RCC 7860 (cell line): ENCODE data around the gene PSD2.

Source experiments
- DNase-seq: peaks from one replicate; pipeline ENCODE4 v3.0.0-alpha.2; 2015; ENCODE audit warnings: low spot score
- FAIRE-seq: peaks from 2 replicates; lab custom pipeline; 2012; peaks lifted over from hg19 to GRCh38; lab: Jason Lieb, UNC

The PSD2 gene

DNA sequence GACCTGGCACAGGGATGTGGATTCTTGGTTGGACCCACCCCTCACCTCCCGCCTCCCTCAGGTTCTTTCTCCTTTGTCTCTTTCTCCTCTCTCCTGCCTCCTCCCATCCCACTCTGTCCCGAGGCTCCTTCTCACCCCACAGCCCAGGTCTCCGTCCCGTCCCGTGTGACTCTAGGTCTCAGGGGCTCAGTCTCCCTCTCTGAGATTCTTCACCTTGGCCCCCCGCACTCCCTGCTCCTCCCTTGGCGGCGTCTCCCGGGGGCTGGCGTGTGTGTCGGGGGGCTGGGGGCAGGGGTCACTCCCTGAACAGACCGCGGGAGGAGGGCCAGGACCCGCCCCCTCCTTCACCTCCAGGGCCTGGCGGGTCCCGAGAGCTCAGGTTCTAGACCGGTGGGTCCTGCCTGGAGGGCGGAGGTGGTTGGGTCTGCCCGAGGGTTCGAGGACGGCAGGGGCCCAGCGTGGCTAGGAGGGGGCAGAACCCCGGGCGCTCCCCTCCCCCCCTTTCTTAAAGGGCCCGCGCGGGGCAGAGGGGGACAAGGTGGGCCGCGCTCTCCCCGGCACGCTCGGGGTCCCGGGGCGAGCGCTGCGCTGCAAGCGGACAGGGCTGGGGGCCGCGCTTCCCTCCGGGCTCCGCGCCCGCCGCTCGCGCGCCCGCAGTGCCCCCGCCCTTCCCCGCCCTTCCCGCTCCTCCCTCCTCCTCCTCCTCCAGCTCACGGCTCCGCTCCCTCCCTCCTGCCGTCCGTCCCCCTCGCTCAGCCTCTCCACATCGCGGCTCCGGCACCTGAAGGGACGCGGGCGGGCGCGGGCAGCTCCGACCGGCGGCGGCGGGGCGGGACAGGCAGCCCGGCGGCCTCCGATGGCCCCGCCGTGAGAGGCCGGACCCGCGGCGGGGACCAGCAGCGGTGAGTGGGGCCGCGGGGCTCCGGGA is at the start of gene PSD2:
TSS of gene PSD2 (plus strand) at position 735 of the 928 bp plus-strand sequence. CDS start 13,633 bp downstream, outside the sequence.
- DNase-seq (no peak), FAIRE-seq (no peak)

DNA sequence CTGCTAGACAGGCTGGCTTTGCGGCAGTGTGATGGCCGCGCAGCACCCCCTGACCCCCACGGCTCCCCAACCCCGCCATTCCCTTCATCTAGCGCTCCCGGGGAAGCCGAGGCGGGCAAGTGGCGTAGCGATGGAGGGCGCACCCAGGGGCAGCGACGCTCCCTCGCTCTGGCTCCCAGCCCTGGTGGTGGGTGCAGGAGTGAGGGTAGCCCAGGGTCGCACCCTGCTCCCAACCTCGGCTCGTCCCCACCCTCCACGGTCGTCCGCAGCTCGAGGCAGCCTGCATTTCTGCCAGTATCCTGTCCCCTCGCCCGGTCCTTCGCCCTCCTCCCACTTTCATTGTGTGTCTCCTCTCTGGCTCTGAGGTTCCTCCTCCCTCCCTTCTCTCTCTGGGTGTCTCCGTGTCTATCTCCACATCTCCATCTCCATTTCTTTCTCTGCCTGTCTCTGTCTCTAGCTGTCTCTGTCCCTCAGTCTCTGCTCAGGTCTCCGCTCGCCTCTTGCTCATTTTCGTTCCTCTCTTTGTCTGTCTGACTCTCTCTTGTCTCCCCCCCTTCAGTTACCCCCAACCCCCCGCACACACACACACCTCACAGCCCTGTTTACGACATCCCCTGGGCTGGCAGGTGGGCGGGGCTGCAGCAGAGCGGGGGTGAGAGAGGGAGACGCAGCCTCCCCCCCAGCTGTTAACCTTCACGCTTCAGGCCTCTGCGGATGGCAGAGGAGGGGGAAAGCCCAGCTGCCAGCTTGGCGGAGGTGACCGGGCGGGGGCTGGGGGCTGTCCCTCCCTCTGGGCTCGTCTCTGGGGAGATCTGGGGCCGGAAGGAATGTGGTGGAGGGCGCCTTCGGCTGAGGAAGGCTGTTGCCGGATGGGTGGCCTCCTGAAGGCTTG is 48.7 kb upstream of the PSD2 start:
- peak; percentile 73 for DNase-seq
- FAIRE-seq, result peak; percentile 62

- DNase-seq (peak; percentile 79), FAIRE-seq (peak; percentile 72)
Observed at GRCh38 chr5:139747583-139748504, 47.8 kb upstream of the PSD2 start.

- DNase-seq (no peak), FAIRE-seq (no peak)
Observed at GRCh38 chr5:139748505-139748826, 47.1 kb upstream of the PSD2 start.

- DNase-seq, result no peak
- no peak for FAIRE-seq
Observed at GRCh38 chr5:139749242-139749641, 46.4 kb upstream of the PSD2 start.

DNA sequence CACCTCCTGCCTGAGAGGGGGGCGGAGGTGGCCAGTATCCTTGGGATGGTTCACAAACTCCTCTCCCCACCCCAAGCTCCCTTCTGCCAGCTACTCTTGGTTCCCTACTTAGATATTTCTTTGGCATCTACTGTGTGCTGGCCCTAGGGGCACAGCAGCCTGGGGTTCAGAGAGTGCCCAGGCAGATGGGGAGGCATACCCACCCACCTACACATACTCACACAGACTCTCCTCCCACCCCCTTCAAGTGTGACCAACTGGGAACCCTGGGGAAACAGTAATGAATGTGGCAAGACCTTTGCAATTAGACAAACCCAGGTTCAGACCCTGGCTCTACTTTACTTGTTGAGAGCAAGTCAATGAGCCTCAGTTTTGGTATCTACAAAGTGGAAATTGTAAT is 44.4 kb upstream of the PSD2 start:
- DNase-seq (no peak), FAIRE-seq (no peak)

DNA sequence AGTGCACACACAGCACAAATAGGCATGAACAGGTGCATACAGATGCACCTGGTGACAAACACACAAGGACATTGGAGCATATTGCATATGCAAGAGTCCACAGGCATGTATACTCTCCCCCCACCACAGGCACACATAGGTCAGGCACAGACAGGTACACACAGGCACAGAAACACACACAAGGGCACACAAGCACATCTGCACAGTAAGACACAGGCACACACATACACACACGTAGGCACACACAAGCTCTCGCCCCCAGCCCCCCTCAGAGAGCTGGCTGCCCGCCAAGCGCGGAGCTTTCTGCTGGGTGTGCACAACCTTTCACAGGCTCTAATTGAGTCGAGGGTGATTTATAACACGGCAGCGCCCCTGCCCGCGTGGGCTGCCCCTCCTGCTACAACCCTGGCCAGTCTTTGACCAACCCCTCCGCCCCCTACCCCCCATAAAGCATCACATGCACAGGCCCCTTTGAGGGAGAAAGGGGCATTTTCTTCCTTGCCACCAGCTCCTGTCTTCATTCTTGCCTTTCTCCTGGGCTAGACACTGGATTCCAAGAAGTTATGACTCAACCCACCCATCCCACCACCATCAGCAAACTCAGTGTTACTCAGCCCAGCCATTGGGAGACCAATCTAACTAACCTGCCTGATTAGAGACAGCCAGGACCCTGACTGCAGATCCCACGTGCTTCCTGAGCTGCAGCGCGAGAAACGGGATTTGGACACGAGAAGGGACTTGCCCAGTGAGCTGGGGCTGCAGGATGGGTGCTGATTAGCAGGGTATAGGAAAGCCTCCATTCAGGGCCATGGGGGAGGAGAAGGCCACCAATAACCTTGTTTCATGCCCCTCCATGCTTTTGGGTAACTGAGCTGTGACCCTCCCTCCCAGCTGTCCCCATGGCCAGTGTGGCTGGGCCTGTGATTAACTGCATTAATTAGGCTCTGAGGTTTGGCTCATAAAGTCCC is 42.8 kb upstream of the PSD2 start:
- DNase-seq (peak; percentile 77), FAIRE-seq (peak; percentile 81)

DNA sequence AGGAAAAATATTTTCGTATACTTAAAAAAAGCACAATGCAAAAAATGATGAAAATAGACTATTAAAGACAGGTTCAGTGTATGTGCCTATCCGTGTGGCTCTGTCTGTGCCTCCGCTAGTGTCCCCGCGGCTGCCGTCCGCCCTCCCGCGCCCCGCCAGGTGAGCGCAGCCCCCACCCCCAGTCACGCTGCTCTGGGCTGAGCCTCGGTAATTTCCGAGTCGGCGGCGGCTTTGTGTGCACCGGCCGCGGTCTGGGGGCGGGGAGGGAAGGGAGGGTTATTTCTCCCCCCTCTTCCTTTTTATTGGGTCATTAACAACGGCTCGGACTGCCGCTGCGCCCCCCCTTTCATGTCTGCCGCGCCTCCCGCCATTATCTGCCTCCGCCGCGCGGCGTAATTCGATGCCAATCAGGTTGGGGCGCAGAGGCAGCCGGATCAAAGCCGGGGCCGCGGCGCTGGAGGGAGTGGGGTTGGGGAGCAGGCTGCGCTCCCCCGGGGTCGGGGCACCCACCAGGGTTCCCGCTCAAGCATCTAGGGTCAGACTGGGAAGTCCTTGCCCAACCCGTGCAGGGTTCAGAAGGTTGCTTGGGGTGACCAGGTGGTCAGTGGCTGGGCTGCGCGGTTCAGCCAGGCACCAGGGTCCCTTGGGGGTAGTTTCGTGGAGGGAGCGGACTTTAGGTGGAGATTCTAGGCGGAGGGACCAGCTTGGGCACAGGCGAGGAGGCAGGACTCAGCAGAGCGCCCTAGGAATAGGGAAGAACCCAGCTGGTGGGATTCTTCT is 39.5 kb upstream of the PSD2 start:
- no peak for FAIRE-seq
- DNase-seq, result no peak

- no peak for FAIRE-seq
- no peak for DNase-seq
Observed at GRCh38 chr5:139756971-139757370, 38.6 kb upstream of the PSD2 start.

- FAIRE-seq, result no peak
- no peak for DNase-seq
Observed at GRCh38 chr5:139757727-139758509, 37.7 kb upstream of the PSD2 start.

- DNase-seq (no peak), FAIRE-seq (no peak)
Observed at GRCh38 chr5:139758510-139759075, 37.0 kb upstream of the PSD2 start.

DNA sequence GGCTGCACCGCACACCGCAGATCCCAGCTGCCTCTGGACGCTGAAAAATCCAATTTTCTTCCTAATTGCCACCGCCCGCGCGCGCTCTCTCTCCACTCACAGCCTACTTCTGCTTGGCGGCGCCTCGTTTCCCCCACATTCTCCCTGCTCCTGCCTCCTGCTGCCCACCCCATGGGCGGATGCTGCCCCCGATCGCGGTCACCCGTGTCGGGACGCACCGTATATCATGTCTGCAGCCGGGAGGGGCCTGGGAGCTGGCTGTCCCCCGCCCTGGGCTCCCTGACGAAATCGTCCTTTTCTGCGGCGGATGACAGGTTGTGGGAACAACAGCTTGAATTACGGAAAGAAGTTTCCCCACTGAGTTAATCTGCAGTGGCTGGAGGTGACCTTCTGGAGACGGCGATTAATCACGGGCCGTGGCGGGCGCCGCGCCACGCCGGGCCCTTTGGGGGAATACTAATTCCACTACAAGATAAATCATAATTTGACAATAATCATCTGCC is 36.3 kb upstream of the PSD2 start:
- no peak for DNase-seq
- FAIRE-seq, result no peak

- DNase-seq (peak; percentile 85), FAIRE-seq (peak; percentile 96)
Observed at GRCh38 chr5:139760066-139761056, 35.2 kb upstream of the PSD2 start.

DNA sequence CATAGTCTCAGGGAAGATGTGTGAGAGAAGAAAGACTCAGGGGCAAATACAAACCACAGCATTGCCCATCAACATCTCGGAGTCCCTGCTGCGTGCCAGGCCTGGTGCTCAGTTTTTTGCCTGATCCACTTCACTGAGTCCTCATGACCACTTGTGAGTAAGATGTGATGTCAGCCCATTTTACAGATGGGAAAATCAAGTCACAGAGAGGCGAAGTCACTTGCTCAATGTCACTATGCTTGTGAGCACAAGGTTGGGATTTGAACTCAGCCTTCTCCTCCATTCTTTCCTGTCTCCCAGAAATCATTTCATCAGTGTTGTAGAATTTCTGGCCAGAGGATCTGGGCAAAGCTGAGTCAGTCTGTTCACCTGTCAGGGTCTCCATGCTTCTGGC is 34.6 kb upstream of the PSD2 start:
- no peak for FAIRE-seq

DNA sequence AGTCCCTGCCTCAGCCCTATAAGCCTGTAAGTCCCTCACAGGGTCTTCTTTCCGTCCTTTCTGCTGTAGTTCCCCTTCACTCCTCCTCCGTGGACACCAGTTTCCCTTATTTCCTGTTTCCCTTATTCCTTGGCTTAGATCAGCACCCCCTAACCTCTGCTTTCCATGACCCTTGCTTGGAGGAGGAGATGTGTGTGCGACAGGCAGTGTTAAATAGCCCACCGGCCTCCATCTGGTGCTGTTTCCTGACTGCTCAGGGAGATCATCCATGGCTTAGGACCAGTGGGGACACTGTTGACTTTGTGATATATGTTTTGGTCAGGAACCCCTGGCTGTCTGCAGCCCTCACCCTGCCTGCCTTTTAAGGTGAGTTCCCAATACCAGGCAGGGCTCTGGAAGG is 34.1 kb upstream of the PSD2 start:
- DNase-seq (no peak), FAIRE-seq (no peak)

More for the DNA sequence above, 34.6 kb upstream of the PSD2 start:
- DNase-seq, result peak; percentile 30

DNA sequence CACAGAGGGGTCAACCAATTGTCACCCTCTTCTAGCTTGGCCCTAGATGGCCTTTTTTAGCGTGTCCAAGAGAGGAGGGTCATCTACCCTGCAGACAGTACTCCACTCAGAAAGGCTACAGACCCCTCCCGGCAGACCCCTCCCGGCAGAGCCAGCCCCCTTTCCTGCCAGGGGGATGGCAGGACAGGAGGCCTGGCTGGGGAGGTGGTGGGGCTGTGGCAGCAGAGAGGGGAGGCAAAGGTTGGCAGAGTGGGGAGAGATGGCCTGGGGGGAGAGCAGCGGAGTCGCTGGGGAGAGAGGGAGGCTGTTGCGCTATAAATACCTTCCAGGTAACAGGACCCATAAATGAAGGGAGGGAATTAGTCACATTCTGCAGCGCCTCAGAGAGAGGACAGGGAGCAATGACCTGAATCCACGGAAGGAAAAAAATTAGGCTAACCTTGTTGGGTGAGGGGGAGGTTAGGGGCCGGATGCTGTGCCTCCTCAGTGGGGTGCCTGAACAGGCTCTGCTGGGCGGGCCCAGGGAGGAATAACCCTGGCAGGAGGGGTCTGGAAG is 32.9 kb upstream of the PSD2 start:
- DNase-seq (peak; percentile 59), FAIRE-seq (peak; percentile 46)
